ENCODE measurements around the gene GDF9.

The GDF9 gene

GRCh38 chr5:132848270-132848669 lies 18.0 kb downstream of the GDF9 start:
- Histone ChIP-seq H3K4me3 (ENCODE audit: low read length in 2 of 2) (no peak overlapping the region), H3K23ac (ENCODE audit: low read depth, low read length, poor library complexity) (no peak overlapping the region), H3K9ac (ENCODE audit: low read depth, low read length, poor library complexity) (no peak overlapping the region), H4K91ac (ENCODE audit: low read depth, low read length, poor library complexity) (no peak overlapping the region), H3K36me3 (replicated peaks in 1 of 2; ENCODE audit: control insufficient read depth in 2 of 2, insufficient read depth in 2 of 2, low read length in 2 of 2) (no peaks in the 10 kb centered on the region), H2AFZ (ENCODE audit: low read length) (no peak overlapping the region), H3K9me3 (replicated peaks in 1 of 2; ENCODE audit: control insufficient read depth in 2 of 2, insufficient read depth in 1 of 2, low read depth in 1 of 2, low read length in 2 of 2) (no peaks in the 10 kb centered on the region), H2BK120ac (ENCODE audit: low read depth, low read length) (no peak overlapping the region), H3K27ac (replicated peaks; ENCODE audit: low read length) (no peak overlapping the region), H3K79me1 (ENCODE audit: low read depth, low read length) (no peaks in the 10 kb centered on the region), H3K4me1 (ENCODE audit: control insufficient read depth in 2 of 2, insufficient read depth in 1 of 2, low read depth in 1 of 2, low read length in 2 of 2) (no peaks in the 10 kb centered on the region), H3K14ac (ENCODE audit: low read length) (no peak overlapping the region), H3K27me3 (ENCODE audit: control insufficient read depth in 3 of 3, insufficient read depth in 3 of 3, low read depth in 1 of 3, low read length in 3 of 3) (peaks cover 0 to 26% (median 0%) of the 10 kb centered on the region in 3 experiments), H2BK12ac (ENCODE audit: low read length) (no peak overlapping the region), H4K8ac (ENCODE audit: low read depth, low read length) (no peak overlapping the region), H3K18ac (ENCODE audit: low read length) (no peak overlapping the region), H2BK15ac (ENCODE audit: low read length) (no peak overlapping the region), H2AK5ac (ENCODE audit: low read depth, low read length) (no peak overlapping the region), H3K4me2 (ENCODE audit: insufficient read depth, low read length, poor library complexity, severe bottlenecking) (no peak overlapping the region), H2BK5ac (ENCODE audit: low read length) (no peak overlapping the region), H3K4ac (ENCODE audit: low read length) (no peak overlapping the region)
- DNase-seq (ENCODE audit: low spot score): no peak
- WGBS, 2 donors (ENCODE audit: extremely low coverage in 2 of 2, insufficient read length in 2 of 2, insufficient replicate concordance in 1 of 2): no CpG with 5 or more reads among the region's 8 CpGs

- peaks cover 0 to 35% (median 0%) of the 10 kb centered on the region in 3 experiments for H3K27me3 ChIP-seq (ENCODE audit: control insufficient read depth in 3 of 3, insufficient read depth in 3 of 3, low read depth in 1 of 3, low read length in 3 of 3)
- H3K9me3 ChIP-seq (replicated peaks in 1 of 2; ENCODE audit: control insufficient read depth in 2 of 2, insufficient read depth in 1 of 2, low read depth in 1 of 2, low read length in 2 of 2): no peaks in the 10 kb centered on the region
- peaks cover 0 to 6% of the 10 kb centered on the region in 2 donors for H3K4me1 ChIP-seq (ENCODE audit: control insufficient read depth in 2 of 2, insufficient read depth in 1 of 2, low read depth in 1 of 2, low read length in 2 of 2)
- no peak for DNase-seq (ENCODE audit: low spot score)
- H3K36me3 ChIP-seq (replicated peaks in 1 of 2; ENCODE audit: control insufficient read depth in 2 of 2, insufficient read depth in 2 of 2, low read length in 2 of 2): no peaks in the 10 kb centered on the region
- H4K91ac ChIP-seq (ENCODE audit: low read depth, low read length, poor library complexity): no peak overlapping the region
- no peak overlapping the region for H2BK5ac ChIP-seq (ENCODE audit: low read length)
- H3K18ac ChIP-seq (ENCODE audit: low read length): no peak overlapping the region
- H3K23ac ChIP-seq (ENCODE audit: low read depth, low read length, poor library complexity): no peak overlapping the region
- no peak overlapping the region for H3K14ac ChIP-seq (ENCODE audit: low read length)
- H3K79me1 ChIP-seq (ENCODE audit: low read depth, low read length): no peaks in the 10 kb centered on the region
- no peak overlapping the region for H3K4me2 ChIP-seq (ENCODE audit: insufficient read depth, low read length, poor library complexity, severe bottlenecking)
- H2BK15ac ChIP-seq (ENCODE audit: low read length): no peak overlapping the region
- H3K27ac ChIP-seq (replicated peaks; ENCODE audit: low read length): no peak overlapping the region
- no peak overlapping the region for H2BK120ac ChIP-seq (ENCODE audit: low read depth, low read length)
- no CpG with 5 or more reads among the region's 4 CpGs for WGBS, 2 donors (ENCODE audit: extremely low coverage in 2 of 2, insufficient read length in 2 of 2, insufficient replicate concordance in 1 of 2)
- H2BK12ac ChIP-seq (ENCODE audit: low read length): no peak overlapping the region
- no peak overlapping the region for H3K4me3 ChIP-seq (ENCODE audit: low read length in 2 of 2)
- no peak overlapping the region for H2AFZ ChIP-seq (ENCODE audit: low read length)
- H2AK5ac ChIP-seq (ENCODE audit: low read depth, low read length): no peak overlapping the region
- H3K4ac ChIP-seq (ENCODE audit: low read length): no peak overlapping the region
- H4K8ac ChIP-seq (ENCODE audit: low read depth, low read length): no peak overlapping the region
- no peak overlapping the region for H3K9ac ChIP-seq (ENCODE audit: low read depth, low read length, poor library complexity)
Observed at GRCh38 chr5:132841305-132841704, 25.0 kb downstream of the GDF9 start.

GRCh38 chr5:132840896-132841295 lies 25.4 kb downstream of the GDF9 start:
- peaks cover 0 to 35% (median 0%) of the 10 kb centered on the region in 3 experiments for H3K27me3 ChIP-seq (ENCODE audit: control insufficient read depth in 3 of 3, insufficient read depth in 3 of 3, low read depth in 1 of 3, low read length in 3 of 3)
- no peaks in the 10 kb centered on the region for H3K9me3 ChIP-seq (replicated peaks in 1 of 2; ENCODE audit: control insufficient read depth in 2 of 2, insufficient read depth in 1 of 2, low read depth in 1 of 2, low read length in 2 of 2)
- H2BK15ac ChIP-seq (ENCODE audit: low read length): no peak overlapping the region
- H3K4me1 ChIP-seq (ENCODE audit: control insufficient read depth in 2 of 2, insufficient read depth in 1 of 2, low read depth in 1 of 2, low read length in 2 of 2): peaks cover 0 to 6% of the 10 kb centered on the region in 2 donors
- no peak overlapping the region for H2AK5ac ChIP-seq (ENCODE audit: low read depth, low read length)
- H3K79me1 ChIP-seq (ENCODE audit: low read depth, low read length): no peaks in the 10 kb centered on the region
- DNase-seq (ENCODE audit: low spot score): no peak
- H2BK12ac ChIP-seq (ENCODE audit: low read length): no peak overlapping the region
- H3K4me3 ChIP-seq (ENCODE audit: low read length in 2 of 2): no peak overlapping the region
- no peak overlapping the region for H4K91ac ChIP-seq (ENCODE audit: low read depth, low read length, poor library complexity)
- no peak overlapping the region for H2BK120ac ChIP-seq (ENCODE audit: low read depth, low read length)
- no peak overlapping the region for H4K8ac ChIP-seq (ENCODE audit: low read depth, low read length)
- no peaks in the 10 kb centered on the region for H3K36me3 ChIP-seq (replicated peaks in 1 of 2; ENCODE audit: control insufficient read depth in 2 of 2, insufficient read depth in 2 of 2, low read length in 2 of 2)
- no peak overlapping the region for H3K9ac ChIP-seq (ENCODE audit: low read depth, low read length, poor library complexity)
- no peak overlapping the region for H3K14ac ChIP-seq (ENCODE audit: low read length)
- H3K23ac ChIP-seq (ENCODE audit: low read depth, low read length, poor library complexity): no peak overlapping the region
- no CpG with 5 or more reads among the region's 1 CpG for WGBS, 2 donors (ENCODE audit: extremely low coverage in 2 of 2, insufficient read length in 2 of 2, insufficient replicate concordance in 1 of 2)
- no peak overlapping the region for H3K4me2 ChIP-seq (ENCODE audit: insufficient read depth, low read length, poor library complexity, severe bottlenecking)
- H2BK5ac ChIP-seq (ENCODE audit: low read length): no peak overlapping the region
- no peak overlapping the region for H2AFZ ChIP-seq (ENCODE audit: low read length)
- H3K27ac ChIP-seq (replicated peaks; ENCODE audit: low read length): no peak overlapping the region
- H3K4ac ChIP-seq (ENCODE audit: low read length): no peak overlapping the region
- H3K18ac ChIP-seq (ENCODE audit: low read length): no peak overlapping the region

- no peak overlapping the region for H3K4me2 ChIP-seq (ENCODE audit: insufficient read depth, low read length, poor library complexity, severe bottlenecking)
- H4K91ac ChIP-seq (ENCODE audit: low read depth, low read length, poor library complexity): no peak overlapping the region
- H3K36me3 ChIP-seq (replicated peaks in 1 of 2; ENCODE audit: control insufficient read depth in 2 of 2, insufficient read depth in 2 of 2, low read length in 2 of 2): no peaks in the 10 kb centered on the region
- no peak overlapping the region for H2AFZ ChIP-seq (ENCODE audit: low read length)
- no peak overlapping the region for H3K4ac ChIP-seq (ENCODE audit: low read length)
- H3K4me1 ChIP-seq (ENCODE audit: control insufficient read depth in 2 of 2, insufficient read depth in 1 of 2, low read depth in 1 of 2, low read length in 2 of 2): peaks cover 0 to 6% of the 10 kb centered on the region in 2 donors
- no peak overlapping the region for H4K8ac ChIP-seq (ENCODE audit: low read depth, low read length)
- no peak overlapping the region for H2BK15ac ChIP-seq (ENCODE audit: low read length)
- H2BK5ac ChIP-seq (ENCODE audit: low read length): no peak overlapping the region
- no peak overlapping the region for H2BK120ac ChIP-seq (ENCODE audit: low read depth, low read length)
- no CpG with 5 or more reads among the region's 3 CpGs for WGBS, 2 donors (ENCODE audit: extremely low coverage in 2 of 2, insufficient read length in 2 of 2, insufficient replicate concordance in 1 of 2)
- H3K23ac ChIP-seq (ENCODE audit: low read depth, low read length, poor library complexity): no peak overlapping the region
- H3K9ac ChIP-seq (ENCODE audit: low read depth, low read length, poor library complexity): no peak overlapping the region
- H3K18ac ChIP-seq (ENCODE audit: low read length): no peak overlapping the region
- H3K27me3 ChIP-seq (ENCODE audit: control insufficient read depth in 3 of 3, insufficient read depth in 3 of 3, low read depth in 1 of 3, low read length in 3 of 3): peaks cover 0 to 40% (median 0%) of the 10 kb centered on the region in 3 experiments
- no peak overlapping the region for H2AK5ac ChIP-seq (ENCODE audit: low read depth, low read length)
- H2BK12ac ChIP-seq (ENCODE audit: low read length): no peak overlapping the region
- no peaks in the 10 kb centered on the region for H3K79me1 ChIP-seq (ENCODE audit: low read depth, low read length)
- no peak overlapping the region for H3K4me3 ChIP-seq (ENCODE audit: low read length in 2 of 2)
- no peak overlapping the region for H3K27ac ChIP-seq (replicated peaks; ENCODE audit: low read length)
- H3K14ac ChIP-seq (ENCODE audit: low read length): no peak overlapping the region
- no peaks in the 10 kb centered on the region for H3K9me3 ChIP-seq (replicated peaks in 1 of 2; ENCODE audit: control insufficient read depth in 2 of 2, insufficient read depth in 1 of 2, low read depth in 1 of 2, low read length in 2 of 2)
- DNase-seq (ENCODE audit: low spot score): no peak
Observed at GRCh38 chr5:132840313-132840712, 26.0 kb downstream of the GDF9 start.
